Naive B cell (primary cell): Measurements from ENCODE around the gene EDIL3. TPM values are rescaled to one million over a fixed set of nuclear protein-coding genes. Genes with fewer than 3 reads are reported as not detected.

Experiments
- ATAC-seq, 2 donors: fragments of 150-1000 bp; cut with Tn5 transposase; 2 replicates each; pipeline ENCODE4 v1.10.0; 2021; ENCODE audit warnings: low read depth in 2 of 2, mild to moderate bottlenecking in 2 of 2, moderate library complexity in 2 of 2
- DNase-seq: peaks from one replicate; pipeline ENCODE4 v3.0.0; 2022
- H3K27ac Mint-ChIP-seq, 6 donors: one replicate each; pipeline ENCODE4 v1.8.0; 2020 to 2022; ENCODE audit warnings: mild to moderate bottlenecking in 6 of 6, mixed read lengths in 6 of 6, moderate library complexity in 5 of 6, inconsistent platforms in 2 of 6
- H3K27me3 Mint-ChIP-seq, 3 donors: one replicate each; pipeline ENCODE4 v1.8.0; 2021 to 2022; ENCODE audit warnings: mixed read lengths in 3 of 3, mild to moderate bottlenecking in 1 of 3
- H3K36me3 Mint-ChIP-seq, 2 donors: one replicate each; pipeline ENCODE4 v1.8.0; 2020 to 2022; ENCODE audit warnings: mixed read lengths in 2 of 2, inconsistent platforms in 1 of 2, mild to moderate bottlenecking in 1 of 2
- H3K4me1 Mint-ChIP-seq, 3 donors: one replicate each; pipeline ENCODE4 v1.8.0; 2020 to 2022; ENCODE audit warnings: mixed read lengths in 3 of 3, inconsistent platforms in 1 of 3, mild to moderate bottlenecking in 1 of 3, moderate library complexity in 1 of 3
- H3K4me3 Mint-ChIP-seq, 8 donors: one replicate each; pipeline ENCODE4 v1.8.0; 2020 to 2022; ENCODE audit warnings: mild to moderate bottlenecking in 8 of 8, mixed read lengths in 8 of 8, moderate library complexity in 8 of 8, inconsistent platforms in 2 of 8
- H3K9me3 Mint-ChIP-seq, 7 donors: one replicate each; pipeline ENCODE4 v1.8.0; 2020 to 2022; ENCODE audit warnings: mixed read lengths in 7 of 7, mild to moderate bottlenecking in 5 of 7, inconsistent platforms in 2 of 7, moderate library complexity in 1 of 7
- polyA plus RNA-seq, 6 donors: library from polyadenylated mRNA; unstranded; fragments of 300-500 nt; fragmentation: Illumina TruSeq; gene quantifications; one replicate each; pipeline ENCODE4 v1.2.3, GENCODE V29; 2021; ENCODE audit warnings: low read depth in 6 of 6

Gene EDIL3
- polyA plus RNA-seq, 6 donors from 2014 or later, result not detected

DNA sequence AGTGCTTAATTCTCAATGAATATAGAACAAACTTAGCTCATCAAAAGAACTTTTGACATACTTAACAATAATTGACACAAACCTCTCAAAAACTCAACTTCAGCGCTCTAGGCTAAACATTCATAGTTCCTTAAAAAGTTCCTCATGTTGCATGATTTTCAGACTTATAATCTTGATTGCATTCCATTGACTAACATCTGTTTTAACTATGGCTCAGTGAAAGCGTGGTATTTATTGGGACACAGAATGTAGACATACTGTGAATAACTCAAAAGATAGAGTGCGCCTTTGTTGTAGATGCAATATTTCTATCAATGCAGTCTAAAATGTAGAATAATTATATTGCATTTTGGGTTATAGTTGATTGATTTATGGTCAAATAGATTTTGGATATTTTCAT is 436.9 kb downstream of the EDIL3 start:
- H3K27ac Mint-ChIP-seq, result no peak overlapping the region
- H3K27me3 Mint-ChIP-seq, result no peaks in the 10 kb centered on the region
- no peaks in the 10 kb centered on the region for H3K36me3 Mint-ChIP-seq
- ATAC-seq, result no peak
- H3K4me3 Mint-ChIP-seq, result no peak overlapping the region
- H3K9me3 Mint-ChIP-seq, result peaks cover 0 to 10% (median 0%) of the 10 kb centered on the region in 7 donors
- H3K4me1 Mint-ChIP-seq, result no peaks in the 10 kb centered on the region
- no peak for DNase-seq

- ATAC-seq, result no peak
- H3K27me3 Mint-ChIP-seq, result no peaks in the 10 kb centered on the region
- H3K4me3 Mint-ChIP-seq, result no peak overlapping the region
- H3K36me3 Mint-ChIP-seq, result no peaks in the 10 kb centered on the region
- H3K9me3 Mint-ChIP-seq, result peaks cover 0 to 10% (median 0%) of the 10 kb centered on the region in 7 donors
- no peak overlapping the region for H3K27ac Mint-ChIP-seq
- no peak for DNase-seq
- H3K4me1 Mint-ChIP-seq, result no peaks in the 10 kb centered on the region
These were observed 438.2 kb downstream of the EDIL3 start for GRCh38 chr5:83946516-83946915.

- no peaks in the 10 kb centered on the region for H3K4me1 Mint-ChIP-seq
- ATAC-seq (no peak), DNase-seq (no peak)
- peaks cover 0 to 10% (median 0%) of the 10 kb centered on the region in 7 donors for H3K9me3 Mint-ChIP-seq
- H3K27ac Mint-ChIP-seq, result no peak overlapping the region
- no peak overlapping the region for H3K4me3 Mint-ChIP-seq
- H3K27me3 Mint-ChIP-seq, result no peaks in the 10 kb centered on the region
- H3K36me3 Mint-ChIP-seq, result no peaks in the 10 kb centered on the region
These were observed 442.5 kb downstream of the EDIL3 start for GRCh38 chr5:83942155-83942554.

- H3K27me3 Mint-ChIP-seq, result no peaks in the 10 kb centered on the region
These were observed 446.8 kb downstream of the EDIL3 start for GRCh38 chr5:83937837-83938236.

DNA sequence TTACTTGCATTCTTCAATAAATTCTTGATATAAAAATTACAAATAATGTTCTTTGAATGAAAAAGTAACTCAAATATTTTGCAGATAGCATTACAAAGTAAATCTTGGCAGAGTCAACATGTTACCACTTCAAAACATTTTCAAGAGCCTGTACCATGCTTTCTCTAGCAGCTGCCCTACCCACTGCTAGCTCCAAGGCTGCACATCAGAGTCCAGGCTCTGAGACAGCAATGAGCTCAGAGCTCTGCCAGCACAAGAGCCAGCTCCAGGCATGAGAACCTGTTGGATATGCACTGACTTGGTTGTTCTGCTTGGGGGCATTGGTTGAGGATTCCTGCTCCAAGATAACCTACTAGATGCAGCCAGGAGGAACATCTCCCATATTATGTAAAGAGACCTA is 452.7 kb downstream of the EDIL3 start:
- no peak for ATAC-seq
- H3K9me3 Mint-ChIP-seq, result peaks cover 0 to 6% (median 5%) of the 10 kb centered on the region in 7 donors
- H3K4me1 Mint-ChIP-seq, result no peaks in the 10 kb centered on the region
- H3K4me3 Mint-ChIP-seq, result no peak overlapping the region
- no peak for DNase-seq
- no peaks in the 10 kb centered on the region for H3K36me3 Mint-ChIP-seq
- no peak overlapping the region for H3K27ac Mint-ChIP-seq
- peaks cover 0 to 7% (median 0%) of the 10 kb centered on the region in 3 donors for H3K27me3 Mint-ChIP-seq

More at GRCh38 chr5:83937837-83938236, 446.8 kb downstream of the EDIL3 start:
- no peak overlapping the region for H3K4me3 Mint-ChIP-seq
- peak overlapping the region in 1 of 6 donors; percentile 23 for H3K27ac Mint-ChIP-seq
- H3K36me3 Mint-ChIP-seq, result no peaks in the 10 kb centered on the region
- no peak for DNase-seq
- H3K4me1 Mint-ChIP-seq, result no peaks in the 10 kb centered on the region
- ATAC-seq, result no peak
- H3K9me3 Mint-ChIP-seq, result peaks cover 0 to 2% (median 0%) of the 10 kb centered on the region in 7 donors

GRCh38 chr5:83927140-83927733 is 457.4 kb downstream of the EDIL3 start:
- ATAC-seq (no peak), DNase-seq (peak; percentile 3)
- H3K9me3 Mint-ChIP-seq, result peaks cover 0 to 13% (median 4%) of the 10 kb centered on the region in 7 donors
- no peaks in the 10 kb centered on the region for H3K36me3 Mint-ChIP-seq
- H3K27me3 Mint-ChIP-seq, result peaks cover 0 to 14% (median 5%) of the 10 kb centered on the region in 3 donors
- H3K4me3 Mint-ChIP-seq, result no peak overlapping the region
- H3K27ac Mint-ChIP-seq, result no peak overlapping the region
- H3K4me1 Mint-ChIP-seq, result no peaks in the 10 kb centered on the region

DNA sequence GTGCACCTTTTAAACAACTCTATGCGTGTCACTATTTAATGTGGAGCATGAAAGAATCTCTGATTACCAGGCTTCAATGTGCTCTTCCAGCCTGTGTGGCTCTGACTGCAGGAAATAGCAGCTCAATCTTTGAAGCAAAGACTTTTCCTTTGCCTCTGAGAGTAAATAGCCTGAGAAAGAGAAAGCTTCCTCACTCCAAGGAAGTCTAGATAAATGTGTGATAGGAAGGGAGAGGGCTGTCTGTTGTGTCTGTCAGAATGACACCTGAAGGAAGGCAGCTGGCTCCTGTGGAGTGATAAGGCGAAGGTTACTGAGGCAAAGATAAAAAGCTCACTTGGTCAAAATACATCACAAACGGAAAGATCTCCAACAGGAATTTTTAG is 458.7 kb downstream of the EDIL3 start:
- Mint-ChIP-seq H3K36me3 (no peaks in the 10 kb centered on the region), H3K27me3 (peaks cover 0 to 14% (median 5%) of the 10 kb centered on the region in 3 donors), H3K27ac (peak overlapping the region in 1 of 6 donors; percentile 21), H3K4me3 (no peak overlapping the region), H3K9me3 (peaks cover 0 to 13% (median 3%) of the 10 kb centered on the region in 7 donors), H3K4me1 (no peaks in the 10 kb centered on the region)
- ATAC-seq (no peak), DNase-seq (no peak)

DNA sequence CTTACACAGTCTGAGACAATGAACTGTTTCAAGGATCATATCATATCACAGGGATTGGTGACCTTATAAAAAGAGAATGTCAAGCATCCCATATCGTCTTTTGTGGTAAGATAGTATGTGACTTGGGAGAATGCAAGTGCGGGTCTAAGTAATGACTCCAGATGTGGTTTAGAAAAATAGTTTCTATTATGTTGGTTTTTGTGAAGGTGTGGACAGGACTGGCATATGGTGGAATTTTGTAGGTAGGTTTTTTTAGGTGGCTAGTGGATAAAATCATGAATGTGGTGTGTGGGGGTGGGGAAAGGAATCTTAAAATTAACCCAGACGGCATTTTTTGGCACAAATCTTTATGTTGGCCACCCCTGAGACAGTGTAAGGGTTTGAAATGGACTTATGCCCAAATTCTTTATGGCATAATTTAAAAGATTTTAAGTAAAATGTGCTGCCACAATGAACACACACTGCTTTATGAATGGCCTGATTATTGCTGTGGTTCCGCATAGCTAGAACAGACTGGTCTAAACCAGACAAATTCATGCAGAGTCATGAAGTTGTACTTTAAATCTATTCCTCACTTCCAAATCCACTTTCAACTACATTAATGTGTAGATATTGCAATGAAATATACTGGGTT is 459.2 kb downstream of the EDIL3 start:
- no peaks in the 10 kb centered on the region for H3K36me3 Mint-ChIP-seq
- H3K27me3 Mint-ChIP-seq, result peaks cover 0 to 14% (median 6%) of the 10 kb centered on the region in 3 donors
- H3K9me3 Mint-ChIP-seq, result peaks cover 0 to 13% (median 3%) of the 10 kb centered on the region in 7 donors
- H3K27ac Mint-ChIP-seq, result no peak overlapping the region
- ATAC-seq (no peak), DNase-seq (no peak)
- no peaks in the 10 kb centered on the region for H3K4me1 Mint-ChIP-seq
- H3K4me3 Mint-ChIP-seq, result no peak overlapping the region

GRCh38 chr5:83924891-83925290 is 459.8 kb downstream of the EDIL3 start:
- H3K9me3 Mint-ChIP-seq, result peaks cover 0 to 13% (median 3%) of the 10 kb centered on the region in 7 donors
- H3K4me1 Mint-ChIP-seq, result no peaks in the 10 kb centered on the region
- H3K27me3 Mint-ChIP-seq, result peaks cover 0 to 14% (median 9%) of the 10 kb centered on the region in 3 donors
- no peaks in the 10 kb centered on the region for H3K36me3 Mint-ChIP-seq
- DNase-seq, result no peak
- ATAC-seq, result no peak
- H3K4me3 Mint-ChIP-seq, result no peak overlapping the region
- no peak overlapping the region for H3K27ac Mint-ChIP-seq

DNA sequence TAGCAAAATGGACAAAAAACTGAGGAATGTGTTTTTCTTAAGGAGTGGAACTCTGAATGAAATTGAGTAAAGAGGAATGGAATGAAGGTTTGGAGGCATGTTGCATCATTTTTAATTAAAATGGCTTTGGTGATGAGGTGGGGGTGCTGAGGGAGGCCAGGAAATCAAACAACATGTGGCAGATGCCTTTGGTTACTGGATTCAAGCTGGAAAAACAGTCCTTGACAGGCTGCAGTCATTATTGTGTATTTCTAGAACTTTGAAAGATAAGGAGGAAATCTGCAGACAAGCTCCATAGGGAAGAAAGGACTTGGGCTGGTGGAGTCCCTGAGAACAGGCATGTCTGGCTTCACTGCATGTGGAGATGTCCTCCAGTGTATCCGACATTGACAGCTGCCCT is 460.5 kb downstream of the EDIL3 start:
- ATAC-seq (no peak), DNase-seq (no peak)
- no peak overlapping the region for H3K4me3 Mint-ChIP-seq
- H3K27ac Mint-ChIP-seq, result no peak overlapping the region
- H3K27me3 Mint-ChIP-seq, result peaks cover 0 to 14% (median 9%) of the 10 kb centered on the region in 3 donors
- H3K9me3 Mint-ChIP-seq, result peaks cover 0 to 13% (median 3%) of the 10 kb centered on the region in 7 donors
- no peaks in the 10 kb centered on the region for H3K4me1 Mint-ChIP-seq
- no peaks in the 10 kb centered on the region for H3K36me3 Mint-ChIP-seq

GRCh38 chr5:83922699-83923098 is 462.0 kb downstream of the EDIL3 start:
- Mint-ChIP-seq H3K4me3 (no peak overlapping the region), H3K36me3 (no peaks in the 10 kb centered on the region), H3K9me3 (peaks cover 0 to 13% (median 3%) of the 10 kb centered on the region in 7 donors), H3K27ac (no peak overlapping the region), H3K4me1 (no peaks in the 10 kb centered on the region), H3K27me3 (peaks cover 0 to 13% (median 9%) of the 10 kb centered on the region in 3 donors)
- DNase-seq (no peak), ATAC-seq (no peak)

GRCh38 chr5:83921666-83922193 is 462.9 kb downstream of the EDIL3 start:
- Mint-ChIP-seq H3K9me3 (peaks cover 0 to 13% (median 3%) of the 10 kb centered on the region in 7 donors), H3K27ac (no peak overlapping the region), H3K36me3 (no peaks in the 10 kb centered on the region), H3K27me3 (peaks cover 0 to 9% (median 6%) of the 10 kb centered on the region in 3 donors), H3K4me1 (no peaks in the 10 kb centered on the region), H3K4me3 (no peak overlapping the region)
- ATAC-seq, result no peak
- DNase-seq, result no peak

DNA sequence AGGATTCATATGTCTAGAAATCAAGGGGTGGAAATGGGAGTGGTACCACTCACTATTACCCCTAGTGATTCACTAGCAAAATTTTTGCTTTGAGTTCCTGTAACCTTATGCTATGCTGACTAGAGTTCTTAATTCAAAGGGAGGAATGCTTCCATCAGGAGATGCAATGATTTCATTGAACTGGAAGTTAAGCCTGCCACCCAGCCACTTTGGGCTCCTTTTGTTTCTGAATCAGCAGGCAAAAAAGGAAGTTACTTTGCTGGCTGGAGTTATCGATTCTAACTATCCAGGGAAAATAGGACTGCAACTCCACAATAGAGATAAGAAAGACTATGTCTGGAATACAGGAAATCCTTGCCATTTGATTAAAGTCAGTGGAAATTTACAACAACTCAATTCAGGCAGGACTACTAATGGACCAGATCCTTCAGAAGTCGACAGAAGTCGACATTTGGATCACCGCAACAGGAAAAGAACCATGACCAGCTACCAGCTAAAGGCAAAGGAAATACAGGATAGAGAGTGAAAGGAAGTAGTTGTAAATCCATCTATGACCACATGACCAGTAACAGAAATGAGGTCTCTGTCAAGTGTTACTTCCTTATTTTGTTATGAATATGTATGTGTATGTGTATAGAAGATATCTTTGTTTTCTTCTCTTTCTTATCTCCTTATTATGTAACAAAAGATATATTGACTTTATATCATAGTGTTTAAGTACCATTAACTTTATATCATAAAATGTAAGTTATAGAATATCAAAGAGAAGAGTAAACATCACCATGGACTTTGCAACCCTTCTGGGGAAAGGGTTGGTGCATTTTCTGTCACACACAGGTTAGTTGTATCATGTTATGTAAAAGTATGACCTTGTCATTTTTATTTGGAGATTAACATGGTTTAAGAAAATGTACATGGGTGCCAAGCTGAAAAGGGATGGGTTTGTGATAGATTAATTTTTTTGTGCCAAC is 465.3 kb downstream of the EDIL3 start:
- ATAC-seq (no peak), DNase-seq (no peak)
- H3K36me3 Mint-ChIP-seq, result no peaks in the 10 kb centered on the region
- no peak overlapping the region for H3K4me3 Mint-ChIP-seq
- H3K27ac Mint-ChIP-seq, result no peak overlapping the region
- H3K4me1 Mint-ChIP-seq, result no peaks in the 10 kb centered on the region
- peaks cover 0 to 13% (median 3%) of the 10 kb centered on the region in 7 donors for H3K9me3 Mint-ChIP-seq
- peaks cover 0 to 6% (median 4%) of the 10 kb centered on the region in 3 donors for H3K27me3 Mint-ChIP-seq
